Measurements from ENCODE around the gene B3GAT1. TPM values are rescaled to one million over a fixed set of nuclear protein-coding genes. Genes with fewer than 3 reads are reported as not detected.

Gene B3GAT1
- total RNA-seq, 1 experiment from 2014 or later, result not detected

DNA sequence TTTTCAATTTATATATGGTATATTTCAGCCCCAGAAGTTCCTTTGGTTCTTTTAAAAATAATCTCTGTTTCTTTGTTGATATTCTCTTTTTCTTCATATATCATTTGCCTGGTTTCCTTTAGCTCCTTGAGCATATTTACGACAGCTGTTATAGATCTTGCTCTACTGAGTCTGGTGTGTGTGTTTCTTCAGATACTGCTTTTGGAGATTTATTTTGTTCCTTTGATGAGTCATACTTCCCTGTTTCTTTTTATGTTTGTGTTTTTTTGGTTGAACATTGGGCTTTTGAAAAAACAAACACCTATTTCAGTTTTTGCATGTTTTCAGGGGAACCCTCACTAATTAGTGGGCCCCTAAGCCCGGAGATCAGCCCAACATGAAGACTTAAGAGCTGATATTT, 56.9 kb downstream of the B3GAT1 start:
- H3K9me2 ChIP-seq (ENCODE audit: insufficient read depth), result no peaks in the 10 kb centered on the region
- ChIA-PET RAD21 (ENCODE audit: low non-redundant PET in 1 of 2, low total read pairs in 2 of 2, uncharacterized antibody in 2 of 2, unreplicated experiment in 2 of 2) (no interaction called here), CTCF (no interaction called here), POLR2A (no interaction called here)
- H3K4me2 ChIP-seq (ENCODE audit: low read length), result no peak overlapping the region
- TF ChIP-seq POLR2A (IDR thresholded peaks at IDR 0.05; ENCODE audit: borderline replicate concordance, extremely low read depth, insufficient read depth, insufficient read length) (no peak), SRF (IDR thresholded peaks at IDR 0.05; ENCODE audit: low read depth) (no peak), RAD21 (IDR thresholded peaks at IDR 0.05; ENCODE audit: low read depth) (no peak), EZH2phosphoT487 (IDR thresholded peaks at IDR 0.05; ENCODE audit: borderline replicate concordance) (no peak), ZNF274 (IDR thresholded peaks at IDR 0.05; ENCODE audit: low read depth, low read length) (no peak), EGR1 (IDR thresholded peaks at IDR 0.05; ENCODE audit: low read depth) (no peak), YY1 (IDR thresholded peaks at IDR 0.05; ENCODE audit: extremely low read depth, insufficient replicate concordance, low read depth, low read length) (no peak), SP1 (IDR thresholded peaks at IDR 0.05; ENCODE audit: low read depth) (no peak), CEBPB (IDR thresholded peaks at IDR 0.05; ENCODE audit: low read depth) (no peak), POLR2AphosphoS5 (IDR thresholded peaks at IDR 0.05; ENCODE audit: low read depth, low read length) (no peak)
- TF ChIP-seq, protein P1, sequence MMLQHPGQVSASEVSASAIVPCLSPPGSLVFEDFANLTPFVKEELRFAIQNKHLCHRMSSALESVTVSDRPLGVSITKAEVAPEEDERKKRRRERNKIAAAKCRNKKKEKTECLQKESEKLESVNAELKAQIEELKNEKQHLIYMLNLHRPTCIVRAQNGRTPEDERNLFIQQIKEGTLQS (IDR thresholded peaks at IDR 0.05), result no peak
- TF ChIP-seq, protein P2, sequence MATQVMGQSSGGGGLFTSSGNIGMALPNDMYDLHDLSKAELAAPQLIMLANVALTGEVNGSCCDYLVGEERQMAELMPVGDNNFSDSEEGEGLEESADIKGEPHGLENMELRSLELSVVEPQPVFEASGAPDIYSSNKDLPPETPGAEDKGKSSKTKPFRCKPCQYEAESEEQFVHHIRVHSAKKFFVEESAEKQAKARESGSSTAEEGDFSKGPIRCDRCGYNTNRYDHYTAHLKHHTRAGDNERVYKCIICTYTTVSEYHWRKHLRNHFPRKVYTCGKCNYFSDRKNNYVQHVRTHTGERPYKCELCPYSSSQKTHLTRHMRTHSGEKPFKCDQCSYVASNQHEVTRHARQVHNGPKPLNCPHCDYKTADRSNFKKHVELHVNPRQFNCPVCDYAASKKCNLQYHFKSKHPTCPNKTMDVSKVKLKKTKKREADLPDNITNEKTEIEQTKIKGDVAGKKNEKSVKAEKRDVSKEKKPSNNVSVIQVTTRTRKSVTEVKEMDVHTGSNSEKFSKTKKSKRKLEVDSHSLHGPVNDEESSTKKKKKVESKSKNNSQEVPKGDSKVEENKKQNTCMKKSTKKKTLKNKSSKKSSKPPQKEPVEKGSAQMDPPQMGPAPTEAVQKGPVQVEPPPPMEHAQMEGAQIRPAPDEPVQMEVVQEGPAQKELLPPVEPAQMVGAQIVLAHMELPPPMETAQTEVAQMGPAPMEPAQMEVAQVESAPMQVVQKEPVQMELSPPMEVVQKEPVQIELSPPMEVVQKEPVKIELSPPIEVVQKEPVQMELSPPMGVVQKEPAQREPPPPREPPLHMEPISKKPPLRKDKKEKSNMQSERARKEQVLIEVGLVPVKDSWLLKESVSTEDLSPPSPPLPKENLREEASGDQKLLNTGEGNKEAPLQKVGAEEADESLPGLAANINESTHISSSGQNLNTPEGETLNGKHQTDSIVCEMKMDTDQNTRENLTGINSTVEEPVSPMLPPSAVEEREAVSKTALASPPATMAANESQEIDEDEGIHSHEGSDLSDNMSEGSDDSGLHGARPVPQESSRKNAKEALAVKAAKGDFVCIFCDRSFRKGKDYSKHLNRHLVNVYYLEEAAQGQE (IDR thresholded peaks at IDR 0.05; ENCODE audit: low read depth), result no peak
- TF ChIP-seq, protein P3, sequence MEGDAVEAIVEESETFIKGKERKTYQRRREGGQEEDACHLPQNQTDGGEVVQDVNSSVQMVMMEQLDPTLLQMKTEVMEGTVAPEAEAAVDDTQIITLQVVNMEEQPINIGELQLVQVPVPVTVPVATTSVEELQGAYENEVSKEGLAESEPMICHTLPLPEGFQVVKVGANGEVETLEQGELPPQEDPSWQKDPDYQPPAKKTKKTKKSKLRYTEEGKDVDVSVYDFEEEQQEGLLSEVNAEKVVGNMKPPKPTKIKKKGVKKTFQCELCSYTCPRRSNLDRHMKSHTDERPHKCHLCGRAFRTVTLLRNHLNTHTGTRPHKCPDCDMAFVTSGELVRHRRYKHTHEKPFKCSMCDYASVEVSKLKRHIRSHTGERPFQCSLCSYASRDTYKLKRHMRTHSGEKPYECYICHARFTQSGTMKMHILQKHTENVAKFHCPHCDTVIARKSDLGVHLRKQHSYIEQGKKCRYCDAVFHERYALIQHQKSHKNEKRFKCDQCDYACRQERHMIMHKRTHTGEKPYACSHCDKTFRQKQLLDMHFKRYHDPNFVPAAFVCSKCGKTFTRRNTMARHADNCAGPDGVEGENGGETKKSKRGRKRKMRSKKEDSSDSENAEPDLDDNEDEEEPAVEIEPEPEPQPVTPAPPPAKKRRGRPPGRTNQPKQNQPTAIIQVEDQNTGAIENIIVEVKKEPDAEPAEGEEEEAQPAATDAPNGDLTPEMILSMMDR (IDR thresholded peaks at IDR 0.05 in 2 of 3, conservative IDR thresholded peaks at IDR 0.05 in 1 of 3; ENCODE audit: borderline replicate concordance in 1 of 3, insufficient read depth in 1 of 3, low read depth in 2 of 3, low read length in 2 of 3), result no peak
- TF ChIP-seq, protein P4, sequence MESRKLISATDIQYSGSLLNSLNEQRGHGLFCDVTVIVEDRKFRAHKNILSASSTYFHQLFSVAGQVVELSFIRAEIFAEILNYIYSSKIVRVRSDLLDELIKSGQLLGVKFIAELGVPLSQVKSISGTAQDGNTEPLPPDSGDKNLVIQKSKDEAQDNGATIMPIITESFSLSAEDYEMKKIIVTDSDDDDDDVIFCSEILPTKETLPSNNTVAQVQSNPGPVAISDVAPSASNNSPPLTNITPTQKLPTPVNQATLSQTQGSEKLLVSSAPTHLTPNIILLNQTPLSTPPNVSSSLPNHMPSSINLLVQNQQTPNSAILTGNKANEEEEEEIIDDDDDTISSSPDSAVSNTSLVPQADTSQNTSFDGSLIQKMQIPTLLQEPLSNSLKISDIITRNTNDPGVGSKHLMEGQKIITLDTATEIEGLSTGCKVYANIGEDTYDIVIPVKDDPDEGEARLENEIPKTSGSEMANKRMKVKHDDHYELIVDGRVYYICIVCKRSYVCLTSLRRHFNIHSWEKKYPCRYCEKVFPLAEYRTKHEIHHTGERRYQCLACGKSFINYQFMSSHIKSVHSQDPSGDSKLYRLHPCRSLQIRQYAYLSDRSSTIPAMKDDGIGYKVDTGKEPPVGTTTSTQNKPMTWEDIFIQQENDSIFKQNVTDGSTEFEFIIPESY (IDR thresholded peaks at IDR 0.05; ENCODE audit: extremely low read depth, insufficient replicate concordance, low read length), result no peak
- H3K27ac ChIP-seq (ENCODE audit: low read depth, low read length), result no peak overlapping the region
- no peaks in the 10 kb centered on the region for H3K27me3 ChIP-seq (ENCODE audit: insufficient read depth, low read length)
- BruUV-seq (replicated peaks), result no TSS peak
- no peak overlapping the region for H3K4me3 ChIP-seq (replicated peaks in 1 of 2; ENCODE audit: low read depth in 1 of 2, low read length in 2 of 2)
- no peaks in the 10 kb centered on the region for H3K4me1 ChIP-seq (ENCODE audit: control insufficient read depth in 1 of 2, insufficient read depth in 2 of 2, low read length in 2 of 2)
- no peak overlapping the region for H3K9ac ChIP-seq (ENCODE audit: low read length)
- H3K79me2 ChIP-seq (ENCODE audit: insufficient read depth, low read length), result no peaks in the 10 kb centered on the region
- intact Hi-C loops (cut with micrococcal nuclease), result no loop called here
- H3K9me3 ChIP-seq (ENCODE audit: control insufficient read depth in 1 of 2, insufficient read depth in 1 of 2, low read depth in 1 of 2, low read length in 2 of 2), result no peaks in the 10 kb centered on the region
- ATAC-seq (no peak), DNase-seq (ENCODE audit: low read depth, low spot score) (no peak)
- H4K20me1 ChIP-seq (ENCODE audit: insufficient read depth), result no peaks in the 10 kb centered on the region
- no peaks in the 10 kb centered on the region for H3K36me3 ChIP-seq (ENCODE audit: control insufficient read depth in 1 of 2, insufficient read depth in 2 of 2, low read length in 2 of 2)
- H2AFZ ChIP-seq (ENCODE audit: low read depth, low read length, poor library complexity, severe bottlenecking), result no peak overlapping the region

All from HCT116 (cell line).